HG03064 (cell line): ENCODE results near the gene E2F7.

Experiments used
- ATAC-seq: cut with Tn5 transposase; IDR thresholded peaks from one replicate; pipeline ENCODE4 v1.9.1; 2021; ENCODE audit warnings: low read depth; ENCODE audit not compliant: unreplicated experiment

The E2F7 gene

GRCh38 chr12:77070382-77070781 is 5.0 kb upstream of the E2F7 start:
- ATAC-seq: peak; percentile 72

GRCh38 chr12:77064896-77065360 is 441 bp downstream of the E2F7 start:
- ATAC-seq: peak; percentile 15

- peak; percentile 25 for ATAC-seq
Observed at GRCh38 chr12:77062846-77063461, 2.4 kb downstream of the E2F7 start.

GRCh38 chr12:77062396-77062795 is 3.0 kb downstream of the E2F7 start:
- no peak for ATAC-seq

- peak; percentile 37 for ATAC-seq
Observed at GRCh38 chr12:77060883-77061240, 4.5 kb downstream of the E2F7 start.

- ATAC-seq: peak; percentile 70
Observed at GRCh38 chr12:77060136-77060882, 5.1 kb downstream of the E2F7 start.

GRCh38 chr12:77058740-77059139 is 6.6 kb downstream of the E2F7 start:
- no peak for ATAC-seq

GRCh38 chr12:77054851-77055250 is 10.5 kb downstream of the E2F7 start:
- ATAC-seq: no peak

- ATAC-seq: no peak
Observed at GRCh38 chr12:77053259-77053658, 12.1 kb downstream of the E2F7 start.

GRCh38 chr12:77049767-77050353 is 15.5 kb downstream of the E2F7 start:
- ATAC-seq: peak; percentile 93

GRCh38 chr12:77047341-77048109 is 17.8 kb downstream of the E2F7 start:
- ATAC-seq: no peak

GRCh38 chr12:77046468-77046867 is 18.9 kb downstream of the E2F7 start:
- no peak for ATAC-seq

GRCh38 chr12:77045183-77045582 is 20.2 kb downstream of the E2F7 start:
- ATAC-seq: no peak

- no peak for ATAC-seq
Observed at GRCh38 chr12:77044721-77045120, 20.6 kb downstream of the E2F7 start.

GRCh38 chr12:77042833-77043232 is 22.5 kb downstream of the E2F7 start:
- no peak for ATAC-seq

GRCh38 chr12:77040231-77040630 is 25.1 kb downstream of the E2F7 start:
- ATAC-seq: no peak

GRCh38 chr12:77035226-77035625 is 30.1 kb downstream of the E2F7 start:
- ATAC-seq: no peak

GRCh38 chr12:77033658-77034536 is 31.5 kb downstream of the E2F7 start:
- ATAC-seq: no peak

GRCh38 chr12:77032406-77032805 is 33.0 kb downstream of the E2F7 start:
- ATAC-seq: no peak

GRCh38 chr12:77031745-77032144 is 33.6 kb downstream of the E2F7 start:
- no peak for ATAC-seq
